ENCODE data around the gene FBXL15.

The FBXL15 gene

GRCh38 chr10:102411341-102412255 is 9.0 kb upstream of the FBXL15 start:
- DNase-seq (ENCODE audit: low read depth): no peak

GRCh38 chr10:102412293-102412692 is 8.3 kb upstream of the FBXL15 start:
- no peak for DNase-seq (ENCODE audit: low read depth)

- DNase-seq (ENCODE audit: low read depth): no peak
These were observed 7.5 kb upstream of the FBXL15 start for GRCh38 chr10:102413053-102413705.

- DNase-seq (ENCODE audit: low read depth): no peak
These were observed 6.7 kb upstream of the FBXL15 start for GRCh38 chr10:102413806-102414561.

- DNase-seq (ENCODE audit: low read depth): no peak
These were observed 5.9 kb upstream of the FBXL15 start for GRCh38 chr10:102414749-102415148.

GRCh38 chr10:102416283-102416682 is 4.4 kb upstream of the FBXL15 start:
- no peak for DNase-seq (ENCODE audit: low read depth)

GRCh38 chr10:102416695-102417094 is 3.9 kb upstream of the FBXL15 start:
- DNase-seq (ENCODE audit: low read depth): no peak

- no peak for DNase-seq (ENCODE audit: low read depth)
These were observed 1.9 kb upstream of the FBXL15 start, which contains the start of gene PSD for GRCh38 chr10:102418622-102419268. Gene PSD (minus strand): TSS chr10:102418785. CDS start chr10:102417038, 1,747 bp downstream.

GRCh38 chr10:102419269-102420180 is 1.1 kb upstream of the FBXL15 start:
- no peak for DNase-seq (ENCODE audit: low read depth)

- DNase-seq (ENCODE audit: low read depth): no peak
These were observed 389 bp upstream of the FBXL15 start for GRCh38 chr10:102420181-102420713.

- no peak for DNase-seq (ENCODE audit: low read depth)
These were observed 796 bp downstream of the FBXL15 start for GRCh38 chr10:102421507-102421756.

GRCh38 chr10:102421757-102422512 is 1.3 kb downstream of the FBXL15 start:
- peak; percentile 20 for DNase-seq (ENCODE audit: low read depth)

GRCh38 chr10:102422545-102423129 is 2.0 kb downstream of the FBXL15 start:
- peak; percentile 79 for DNase-seq (ENCODE audit: low read depth)

GRCh38 chr10:102423372-102423968 is 2.8 kb downstream of the FBXL15 start:
- no peak for DNase-seq (ENCODE audit: low read depth)

- no peak for DNase-seq (ENCODE audit: low read depth)
These were observed 3.5 kb downstream of the FBXL15 start for GRCh38 chr10:102424145-102424544.

GRCh38 chr10:102424916-102425315 is 4.3 kb downstream of the FBXL15 start:
- no peak for DNase-seq (ENCODE audit: low read depth)

- DNase-seq (ENCODE audit: low read depth): no peak
These were observed 4.8 kb downstream of the FBXL15 start for GRCh38 chr10:102425444-102425843.

GRCh38 chr10:102426803-102427287 is 6.2 kb downstream of the FBXL15 start:
- DNase-seq (ENCODE audit: low read depth): peak; percentile 21

GRCh38 chr10:102429468-102429867 is 8.8 kb downstream of the FBXL15 start:
- no peak for DNase-seq (ENCODE audit: low read depth)
